HEK293 (cell line): Measurements from ENCODE around the gene CNP.

ENCODE experiments used
- HOXD13 ChIP-seq: sonication (generic); formaldehyde crosslinking; IDR thresholded peaks from 2 replicates; pipeline ENCODE4 v1.8.0; 2022; ENCODE audit warnings: missing genetic modification reagents, borderline replicate concordance
- KLF9 ChIP-seq: fragments of 450-650 bp; formaldehyde crosslinking; IDR thresholded peaks from 2 replicates; pipeline ENCODE4 v1.5.1; 2016; ENCODE audit warnings: missing biosample characterization, missing genetic modification characterization, low read depth
- PRDM1 ChIP-seq: fragments of 450-650 bp; formaldehyde crosslinking; IDR thresholded peaks from 2 replicates; pipeline ENCODE4; 2016; ENCODE audit warnings: missing biosample characterization, missing genetic modification characterization
- SALL2 ChIP-seq: fragments of 450-650 bp; formaldehyde crosslinking; IDR thresholded peaks from 2 replicates; pipeline ENCODE4 v1.5.0; 2017; ENCODE audit warnings: missing biosample characterization, mild to moderate bottlenecking, missing genetic modification characterization, borderline replicate concordance
- ZBTB1 ChIP-seq: fragments of 450-650 bp; formaldehyde crosslinking; IDR thresholded peaks from 2 replicates; pipeline ENCODE4 v1.5.1; 2016; ENCODE audit warnings: missing biosample characterization, missing genetic modification characterization
- ZBTB17 ChIP-seq: fragments of 450-650 bp; formaldehyde crosslinking; IDR thresholded peaks from 2 replicates; pipeline ENCODE4 v1.5.1; 2016; ENCODE audit warnings: missing biosample characterization, missing genetic modification characterization
- ZBTB7A ChIP-seq: fragments of 450-650 bp; formaldehyde crosslinking; IDR thresholded peaks from 2 replicates; pipeline ENCODE4 v1.5.1; 2016; ENCODE audit warnings: low read depth, missing biosample characterization, missing genetic modification characterization
- ZFP37 ChIP-seq: fragments of 450-650 bp; formaldehyde crosslinking; IDR thresholded peaks from 2 replicates; pipeline ENCODE4 v1.5.1; 2016; ENCODE audit warnings: missing biosample characterization, missing genetic modification characterization
- ZFP41 ChIP-seq: fragments of 450-650 bp; formaldehyde crosslinking; IDR thresholded peaks from 2 replicates; pipeline ENCODE4 v1.5.1; 2016; ENCODE audit warnings: missing biosample characterization, missing genetic modification characterization, borderline replicate concordance
- ZIC2 ChIP-seq: fragments of 450-650 bp; formaldehyde crosslinking; IDR thresholded peaks from 2 replicates; pipeline ENCODE4 v1.5.1; 2016; ENCODE audit warnings: missing biosample characterization, missing genetic modification characterization
- ZNF10 ChIP-seq: fragments of 450-650 bp; formaldehyde crosslinking; IDR thresholded peaks from 2 replicates; pipeline ENCODE4 v1.5.1; 2017; ENCODE audit warnings: missing biosample characterization, missing genetic modification characterization
- ZNF140 ChIP-seq: fragments of 450-650 bp; formaldehyde crosslinking; IDR thresholded peaks from 2 replicates; pipeline ENCODE4 v1.5.1; 2016; ENCODE audit warnings: missing biosample characterization, missing genetic modification characterization
- ZNF169 ChIP-seq: fragments of 450-650 bp; formaldehyde crosslinking; IDR thresholded peaks from 2 replicates; pipeline ENCODE4 v1.5.1; 2016; ENCODE audit warnings: missing biosample characterization, missing genetic modification characterization
- ZNF221 ChIP-seq: fragments of 450-650 bp; formaldehyde crosslinking; IDR thresholded peaks from 2 replicates; pipeline ENCODE4 v1.5.1; 2017; ENCODE audit warnings: missing biosample characterization, missing genetic modification characterization, borderline replicate concordance
- ZNF302 ChIP-seq: fragments of 450-650 bp; formaldehyde crosslinking; IDR thresholded peaks from 2 replicates; pipeline ENCODE4 v1.5.1; 2016; ENCODE audit warnings: missing biosample characterization, missing genetic modification characterization, low read depth
- ZNF311 ChIP-seq: fragments of 450-650 bp; formaldehyde crosslinking; IDR thresholded peaks from 2 replicates; pipeline ENCODE4 v1.5.1; 2017; ENCODE audit warnings: missing biosample characterization, missing genetic modification characterization, borderline replicate concordance
- ZNF335 ChIP-seq: fragments of 450-650 bp; formaldehyde crosslinking; conservative IDR thresholded peaks from 2 replicates; pipeline ENCODE4 v1.5.1; 2016; ENCODE audit warnings: missing biosample characterization, missing genetic modification characterization
- ZNF341 ChIP-seq: fragments of 450-650 bp; formaldehyde crosslinking; IDR thresholded peaks from 2 replicates; pipeline ENCODE4; 2016; ENCODE audit warnings: low read depth, missing biosample characterization, missing genetic modification characterization
- ZNF423 ChIP-seq: fragments of 450-650 bp; formaldehyde crosslinking; IDR thresholded peaks from 2 replicates; pipeline ENCODE4 v1.5.1; 2016; ENCODE audit warnings: missing biosample characterization, missing genetic modification characterization
- ZNF473 ChIP-seq: fragments of 450-650 bp; formaldehyde crosslinking; IDR thresholded peaks from 2 replicates; pipeline ENCODE4 v1.5.1; 2017; ENCODE audit warnings: missing biosample characterization, missing genetic modification characterization
- ZNF514 ChIP-seq: fragments of 450-650 bp; formaldehyde crosslinking; IDR thresholded peaks from 2 replicates; pipeline ENCODE4 v1.5.1; 2016; ENCODE audit warnings: missing biosample characterization, missing genetic modification characterization
- ZNF555 ChIP-seq: fragments of 450-650 bp; formaldehyde crosslinking; conservative IDR thresholded peaks from 2 replicates; pipeline ENCODE4 v1.5.1; 2017; ENCODE audit warnings: missing biosample characterization, mild to moderate bottlenecking, missing genetic modification characterization, inconsistent platforms
- ZNF623 ChIP-seq: fragments of 450-650 bp; formaldehyde crosslinking; IDR thresholded peaks from 2 replicates; pipeline ENCODE4 v1.5.1; 2016; ENCODE audit warnings: missing biosample characterization, missing genetic modification characterization
- ZNF843 ChIP-seq: fragments of 450-650 bp; formaldehyde crosslinking; IDR thresholded peaks from 2 replicates; pipeline ENCODE4 v1.5.1; 2016; ENCODE audit warnings: missing biosample characterization, missing genetic modification characterization
- ZSCAN30 ChIP-seq: fragments of 450-650 bp; IDR thresholded peaks from 2 replicates; pipeline ENCODE4 v1.5.1; 2018; ENCODE audit warnings: missing biosample characterization, mild to moderate bottlenecking, missing genetic modification characterization, moderate library complexity
- ZXDB ChIP-seq: fragments of 450-650 bp; formaldehyde crosslinking; IDR thresholded peaks from 2 replicates; pipeline ENCODE4 v1.5.1; 2016; ENCODE audit warnings: missing biosample characterization, missing genetic modification characterization
- TF ChIP-seq, protein P1 (sequence below): fragments of 450-650 bp; formaldehyde crosslinking; IDR thresholded peaks from 2 replicates; pipeline ENCODE4 v1.5.1; 2016; ENCODE audit warnings: missing biosample characterization, missing genetic modification characterization
- TF ChIP-seq, protein P2 (sequence below): fragments of 450-650 bp; formaldehyde crosslinking; IDR thresholded peaks from 2 replicates; pipeline ENCODE4 v1.5.1; 2016; ENCODE audit warnings: missing biosample characterization, missing genetic modification characterization, low read depth
- TF ChIP-seq, protein P3 (sequence below): fragments of 450-650 bp; formaldehyde crosslinking; IDR thresholded peaks from 2 replicates; pipeline ENCODE4 v1.5.1; 2016; ENCODE audit warnings: missing biosample characterization, missing genetic modification characterization
- TF ChIP-seq, protein P4 (sequence below): fragments of 450-650 bp; IDR thresholded peaks from 2 replicates; pipeline ENCODE4 v1.5.1; 2018; ENCODE audit warnings: missing biosample characterization, mild to moderate bottlenecking, missing genetic modification characterization
- TF ChIP-seq, protein P5 (sequence below): fragments of 450-650 bp; formaldehyde crosslinking; IDR thresholded peaks from 2 replicates; pipeline ENCODE4 v1.5.1; 2016; ENCODE audit warnings: missing biosample characterization, missing genetic modification characterization
- TF ChIP-seq, protein P6 (sequence below): fragments of 450-650 bp; formaldehyde crosslinking; IDR thresholded peaks from 2 replicates; pipeline ENCODE4 v1.5.1; 2016; ENCODE audit warnings: missing biosample characterization, missing genetic modification characterization

Gene CNP

DNA sequence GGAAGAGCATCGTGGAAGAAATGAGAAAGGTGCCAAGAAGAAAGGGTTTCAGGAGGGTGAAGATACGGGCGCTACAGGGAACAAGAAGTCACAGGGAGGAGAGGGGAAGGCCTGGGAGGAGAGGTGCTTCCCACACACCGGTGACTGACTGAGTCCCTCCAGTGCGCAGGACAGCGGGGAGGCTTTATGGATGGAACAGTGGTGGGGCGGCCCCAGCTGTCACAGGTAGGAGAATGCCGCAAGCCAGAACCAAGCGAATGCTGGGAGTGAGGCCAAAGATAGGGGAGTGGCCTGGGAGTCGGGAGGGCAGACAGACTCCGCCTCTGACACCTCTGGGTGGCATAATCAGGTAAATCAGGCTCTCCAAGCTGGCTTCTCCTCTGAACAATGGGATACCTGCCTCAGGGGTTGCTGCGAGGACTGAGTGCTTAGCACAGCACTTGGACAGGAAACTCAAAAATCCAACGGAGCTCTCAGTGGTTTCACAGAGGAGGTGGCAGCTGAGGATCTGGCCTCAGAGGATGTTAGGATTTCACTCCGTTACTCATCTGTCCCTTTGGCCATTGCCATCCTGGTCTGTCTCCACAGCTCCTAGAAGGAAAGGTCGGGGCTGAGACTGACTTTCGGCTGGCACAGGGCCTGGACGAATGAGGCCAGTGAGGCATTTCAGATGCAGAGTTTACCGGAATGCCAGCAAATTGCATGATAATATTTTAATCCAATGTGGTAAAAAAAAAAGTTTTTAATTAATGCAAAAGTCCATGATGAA lies 717 bp upstream of the CNP start (continued):
- TF ChIP-seq, protein P1, sequence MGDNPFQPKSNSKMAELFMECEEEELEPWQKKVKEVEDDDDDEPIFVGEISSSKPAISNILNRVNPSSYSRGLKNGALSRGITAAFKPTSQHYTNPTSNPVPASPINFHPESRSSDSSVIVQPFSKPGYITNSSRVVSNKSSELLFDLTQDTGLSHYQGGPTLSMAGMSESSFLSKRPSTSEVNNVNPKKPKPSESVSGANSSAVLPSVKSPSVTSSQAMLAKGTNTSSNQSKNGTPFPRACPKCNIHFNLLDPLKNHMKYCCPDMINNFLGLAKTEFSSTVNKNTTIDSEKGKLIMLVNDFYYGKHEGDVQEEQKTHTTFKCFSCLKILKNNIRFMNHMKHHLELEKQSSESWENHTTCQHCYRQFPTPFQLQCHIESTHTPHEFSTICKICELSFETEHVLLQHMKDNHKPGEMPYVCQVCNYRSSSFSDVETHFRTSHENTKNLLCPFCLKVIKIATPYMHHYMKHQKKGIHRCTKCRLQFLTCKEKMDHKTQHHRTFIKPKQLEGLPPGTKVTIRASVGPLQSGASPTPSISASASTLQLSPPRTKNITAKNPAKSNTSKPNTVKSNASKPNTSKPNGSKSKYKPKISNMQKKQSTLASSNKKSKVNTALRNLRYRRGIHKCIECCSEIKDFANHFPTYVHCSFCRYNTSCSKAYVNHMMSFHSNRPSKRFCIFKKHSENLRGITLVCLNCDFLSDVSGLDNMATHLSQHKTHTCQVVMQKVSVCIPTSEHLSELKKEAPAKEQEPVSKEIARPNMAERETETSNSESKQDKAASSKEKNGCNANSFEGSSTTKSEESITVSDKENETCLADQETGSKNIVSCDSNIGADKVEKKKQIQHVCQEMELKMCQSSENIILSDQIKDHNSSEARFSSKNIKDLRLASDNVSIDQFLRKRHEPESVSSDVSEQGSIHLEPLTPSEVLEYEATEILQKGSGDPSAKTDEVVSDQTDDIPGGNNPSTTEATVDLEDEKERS (tag by site-specific recombination), result no peak
- TF ChIP-seq ZBTB1 (no peak), ZNF423 (tag by site-specific recombination) (peak; percentile 89), ZNF302 (tag by site-specific recombination) (no peak), ZBTB17 (tag by site-specific recombination) (peak; percentile 93), ZNF473 (tag by site-specific recombination) (no peak), HOXD13 (no peak), PRDM1 (tag by site-specific recombination) (peak; percentile 67), ZXDB (tag by site-specific recombination) (no peak), ZFP41 (tag by site-specific recombination) (no peak), ZIC2 (tag by site-specific recombination) (peak; percentile 92), ZFP37 (tag by site-specific recombination) (no peak), ZNF341 (peak; percentile 89), ZNF843 (tag by site-specific recombination) (no peak), ZNF221 (tag by site-specific recombination) (no peak), ZNF555 (tag by site-specific recombination) (no peak), ZNF514 (tag by site-specific recombination) (no peak), ZNF623 (tag by site-specific recombination) (no peak), ZNF10 (tag by site-specific recombination) (peak; percentile 15; the same call in 1 of the 2 replicates), KLF9 (tag by site-specific recombination) (no peak), ZSCAN30 (tag by site-specific recombination) (no peak), ZBTB7A (tag by site-specific recombination) (no peak), ZNF169 (tag by site-specific recombination) (no peak), SALL2 (tag by site-specific recombination) (no peak), ZNF311 (tag by site-specific recombination) (no peak), ZNF335 (tag by site-specific recombination) (peak; percentile 26; the same call in 1 of the 2 replicates), ZNF140 (tag by site-specific recombination) (no peak)
- TF ChIP-seq, protein P2, sequence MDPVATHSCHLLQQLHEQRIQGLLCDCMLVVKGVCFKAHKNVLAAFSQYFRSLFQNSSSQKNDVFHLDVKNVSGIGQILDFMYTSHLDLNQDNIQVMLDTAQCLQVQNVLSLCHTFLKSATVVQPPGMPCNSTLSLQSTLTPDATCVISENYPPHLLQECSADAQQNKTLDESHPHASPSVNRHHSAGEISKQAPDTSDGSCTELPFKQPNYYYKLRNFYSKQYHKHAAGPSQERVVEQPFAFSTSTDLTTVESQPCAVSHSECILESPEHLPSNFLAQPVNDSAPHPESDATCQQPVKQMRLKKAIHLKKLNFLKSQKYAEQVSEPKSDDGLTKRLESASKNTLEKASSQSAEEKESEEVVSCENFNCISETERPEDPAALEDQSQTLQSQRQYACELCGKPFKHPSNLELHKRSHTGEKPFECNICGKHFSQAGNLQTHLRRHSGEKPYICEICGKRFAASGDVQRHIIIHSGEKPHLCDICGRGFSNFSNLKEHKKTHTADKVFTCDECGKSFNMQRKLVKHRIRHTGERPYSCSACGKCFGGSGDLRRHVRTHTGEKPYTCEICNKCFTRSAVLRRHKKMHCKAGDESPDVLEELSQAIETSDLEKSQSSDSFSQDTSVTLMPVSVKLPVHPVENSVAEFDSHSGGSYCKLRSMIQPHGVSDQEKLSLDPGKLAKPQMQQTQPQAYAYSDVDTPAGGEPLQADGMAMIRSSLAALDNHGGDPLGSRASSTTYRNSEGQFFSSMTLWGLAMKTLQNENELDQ (tag by site-specific recombination), result no peak
- TF ChIP-seq, protein P3, sequence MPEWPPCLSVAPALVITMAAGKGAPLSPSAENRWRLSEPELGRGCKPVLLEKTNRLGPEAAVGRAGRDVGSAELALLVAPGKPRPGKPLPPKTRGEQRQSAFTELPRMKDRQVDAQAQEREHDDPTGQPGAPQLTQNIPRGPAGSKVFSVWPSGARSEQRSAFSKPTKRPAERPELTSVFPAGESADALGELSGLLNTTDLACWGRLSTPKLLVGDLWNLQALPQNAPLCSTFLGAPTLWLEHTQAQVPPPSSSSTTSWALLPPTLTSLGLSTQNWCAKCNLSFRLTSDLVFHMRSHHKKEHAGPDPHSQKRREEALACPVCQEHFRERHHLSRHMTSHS (tag by site-specific recombination), result no peak
- TF ChIP-seq, protein P4, sequence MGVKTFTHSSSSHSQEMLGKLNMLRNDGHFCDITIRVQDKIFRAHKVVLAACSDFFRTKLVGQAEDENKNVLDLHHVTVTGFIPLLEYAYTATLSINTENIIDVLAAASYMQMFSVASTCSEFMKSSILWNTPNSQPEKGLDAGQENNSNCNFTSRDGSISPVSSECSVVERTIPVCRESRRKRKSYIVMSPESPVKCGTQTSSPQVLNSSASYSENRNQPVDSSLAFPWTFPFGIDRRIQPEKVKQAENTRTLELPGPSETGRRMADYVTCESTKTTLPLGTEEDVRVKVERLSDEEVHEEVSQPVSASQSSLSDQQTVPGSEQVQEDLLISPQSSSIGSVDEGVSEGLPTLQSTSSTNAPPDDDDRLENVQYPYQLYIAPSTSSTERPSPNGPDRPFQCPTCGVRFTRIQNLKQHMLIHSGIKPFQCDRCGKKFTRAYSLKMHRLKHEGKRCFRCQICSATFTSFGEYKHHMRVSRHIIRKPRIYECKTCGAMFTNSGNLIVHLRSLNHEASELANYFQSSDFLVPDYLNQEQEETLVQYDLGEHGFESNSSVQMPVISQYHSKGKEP (tag by site-specific recombination), result no peak
- TF ChIP-seq, protein P5, sequence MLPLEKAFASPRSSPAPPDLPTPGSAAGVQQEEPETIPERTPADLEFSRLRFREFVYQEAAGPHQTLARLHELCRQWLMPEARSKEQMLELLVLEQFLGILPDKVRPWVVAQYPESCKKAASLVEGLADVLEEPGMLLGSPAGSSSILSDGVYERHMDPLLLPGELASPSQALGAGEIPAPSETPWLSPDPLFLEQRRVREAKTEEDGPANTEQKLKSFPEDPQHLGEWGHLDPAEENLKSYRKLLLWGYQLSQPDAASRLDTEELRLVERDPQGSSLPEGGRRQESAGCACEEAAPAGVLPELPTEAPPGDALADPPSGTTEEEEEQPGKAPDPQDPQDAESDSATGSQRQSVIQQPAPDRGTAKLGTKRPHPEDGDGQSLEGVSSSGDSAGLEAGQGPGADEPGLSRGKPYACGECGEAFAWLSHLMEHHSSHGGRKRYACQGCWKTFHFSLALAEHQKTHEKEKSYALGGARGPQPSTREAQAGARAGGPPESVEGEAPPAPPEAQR (tag by site-specific recombination), result no peak
- TF ChIP-seq, protein P6, sequence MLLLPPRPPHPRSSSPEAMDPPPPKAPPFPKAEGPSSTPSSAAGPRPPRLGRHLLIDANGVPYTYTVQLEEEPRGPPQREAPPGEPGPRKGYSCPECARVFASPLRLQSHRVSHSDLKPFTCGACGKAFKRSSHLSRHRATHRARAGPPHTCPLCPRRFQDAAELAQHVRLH (tag by site-specific recombination), result no peak
